ENCODE measurements around the gene HCN3. TPM values are rescaled to one million over a fixed set of nuclear protein-coding genes. Genes with fewer than 3 reads are reported as not detected.

Gene HCN3
- total and polyA plus RNA-seq, 2 of the 13 experiments (the other 11 are each of a cell fraction or from before 2014, with no cell fraction given) = 2.4 to 10.2 TPM

- TF ChIP-seq TBP (CRISPR knock-in tag; IDR thresholded peaks at IDR 0.05) (no peak), ZMYM4 (CRISPR knock-in tag; IDR thresholded peaks at IDR 0.05) (peak; percentile 82), ZFP90 (CRISPR knock-in tag; IDR thresholded peaks at IDR 0.05; ENCODE audit: borderline replicate concordance) (no peak; the same call in none of the 2 replicates), CREB1 (IDR thresholded peaks at IDR 0.05) (no peak), CREB1 (CRISPR knock-in tag; IDR thresholded peaks at IDR 0.05) (no peak), SOX6 (IDR thresholded peaks at IDR 0.05) (no peak), SOX6 (CRISPR knock-in tag; IDR thresholded peaks at IDR 0.05) (peak; percentile 80), FOSL1 (CRISPR knock-in tag; IDR thresholded peaks at IDR 0.05; ENCODE audit: borderline replicate concordance) (no peak), SALL2 (CRISPR knock-in tag; IDR thresholded peaks at IDR 0.05) (peak; percentile 73), ZNF619 (CRISPR knock-in tag; IDR thresholded peaks at IDR 0.05) (no peak; the same call in 1 of the 2 replicates), NCOR1 (IDR thresholded peaks at IDR 0.05; ENCODE audit: borderline replicate concordance, low read length) (peak; percentile 51; the same call in 1 of the 2 replicates), HNF4A (CRISPR knock-in tag; IDR thresholded peaks at IDR 0.05) (peak; percentile 98), HDAC1 (CRISPR knock-in tag; IDR thresholded peaks at IDR 0.05) (peak; percentile 93), HNRNPUL1 (IDR thresholded peaks at IDR 0.05; ENCODE audit: low read depth, low read length) (no peak), ZBTB42 (CRISPR knock-in tag; IDR thresholded peaks at IDR 0.05) (no peak), ZNF775 (CRISPR knock-in tag; IDR thresholded peaks at IDR 0.05; ENCODE audit: borderline replicate concordance) (no peak), SP1 (IDR thresholded peaks at IDR 0.05) (no peak), SP1 (CRISPR knock-in tag; IDR thresholded peaks at IDR 0.05) (no peak), MATR3 (CRISPR knock-in tag; IDR thresholded peaks at IDR 0.05) (no peak), ZNF670 (CRISPR knock-in tag; IDR thresholded peaks at IDR 0.05; ENCODE audit: borderline replicate concordance) (peak; percentile 98; the same call in 1 of the 2 replicates), ZFP36 (IDR thresholded peaks at IDR 0.05; ENCODE audit: borderline replicate concordance, low read depth, low read length, partially characterized antibody) (no peak), ZBTB14 (CRISPR knock-in tag; IDR thresholded peaks at IDR 0.05) (no peak), ZNF766 (CRISPR knock-in tag; IDR thresholded peaks at IDR 0.05; ENCODE audit: borderline replicate concordance) (peak; percentile 74; the same call in 1 of the 2 replicates), ZNF674 (CRISPR knock-in tag; IDR thresholded peaks at IDR 0.05; ENCODE audit: low read depth) (no peak), MXD4 (CRISPR knock-in tag; IDR thresholded peaks at IDR 0.05) (peak; percentile 79), SATB2 (CRISPR knock-in tag; IDR thresholded peaks at IDR 0.05) (peak; percentile 57; the same call in 1 of the 2 replicates), MED13 (CRISPR knock-in tag; IDR thresholded peaks at IDR 0.05) (no peak), GATA4 (IDR thresholded peaks at IDR 0.05; ENCODE audit: borderline replicate concordance, low read depth) (peak; percentile 58; the same call in 1 of the 2 replicates)
- TF ChIP-seq, protein P1, sequence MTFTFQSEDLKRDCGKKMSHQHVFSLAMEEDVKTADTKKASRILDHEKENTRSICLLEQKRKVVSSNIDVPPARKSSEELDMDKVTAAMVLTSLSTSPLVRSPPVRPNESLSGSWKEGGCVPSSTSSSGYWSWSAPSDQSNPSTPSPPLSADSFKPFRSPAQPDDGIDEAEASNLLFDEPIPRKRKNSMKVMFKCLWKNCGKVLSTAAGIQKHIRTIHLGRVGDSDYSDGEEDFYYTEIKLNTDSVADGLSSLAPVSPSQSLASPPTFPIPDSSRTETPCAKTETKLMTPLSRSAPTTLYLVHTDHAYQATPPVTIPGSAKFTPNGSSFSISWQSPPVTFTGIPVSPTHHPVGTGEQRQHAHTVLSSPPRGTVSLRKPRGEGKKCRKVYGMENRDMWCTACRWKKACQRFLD (CRISPR knock-in tag; IDR thresholded peaks at IDR 0.05; ENCODE audit: borderline replicate concordance) = peak; percentile 22; the same call in 1 of the 2 replicates
- TF ChIP-seq, protein P2, sequence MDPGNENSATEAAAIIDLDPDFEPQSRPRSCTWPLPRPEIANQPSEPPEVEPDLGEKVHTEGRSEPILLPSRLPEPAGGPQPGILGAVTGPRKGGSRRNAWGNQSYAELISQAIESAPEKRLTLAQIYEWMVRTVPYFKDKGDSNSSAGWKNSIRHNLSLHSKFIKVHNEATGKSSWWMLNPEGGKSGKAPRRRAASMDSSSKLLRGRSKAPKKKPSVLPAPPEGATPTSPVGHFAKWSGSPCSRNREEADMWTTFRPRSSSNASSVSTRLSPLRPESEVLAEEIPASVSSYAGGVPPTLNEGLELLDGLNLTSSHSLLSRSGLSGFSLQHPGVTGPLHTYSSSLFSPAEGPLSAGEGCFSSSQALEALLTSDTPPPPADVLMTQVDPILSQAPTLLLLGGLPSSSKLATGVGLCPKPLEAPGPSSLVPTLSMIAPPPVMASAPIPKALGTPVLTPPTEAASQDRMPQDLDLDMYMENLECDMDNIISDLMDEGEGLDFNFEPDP (CRISPR knock-in tag; conservative IDR thresholded peaks at IDR 0.05) = 0 out of 2 replicates have a peak, but pooled peaks have one; percentile 45
These were observed 23.5 kb downstream of the HCN3 start (continued) for GRCh38 chr1:155300553-155301329.
